ENCODE measurements around the gene SDHAF4.
"Not testable (repeated sequence)": the region's sequence is repeated elsewhere in the genome, so short reads cannot be mapped to it uniquely, and the experiment has no call there.

The SDHAF4 gene

GRCh38 chr6:70566751-70567382 is at the start of gene SDHAF4:
SDHAF4 (plus strand) TSS chr6:70566930; CDS start chr6:70566941, 11 bp downstream.
- DNase-seq: peak; percentile 97

GRCh38 chr6:70518723-70519122 is 48.0 kb upstream of the SDHAF4 start:
- DNase-seq: no peak

DNA sequence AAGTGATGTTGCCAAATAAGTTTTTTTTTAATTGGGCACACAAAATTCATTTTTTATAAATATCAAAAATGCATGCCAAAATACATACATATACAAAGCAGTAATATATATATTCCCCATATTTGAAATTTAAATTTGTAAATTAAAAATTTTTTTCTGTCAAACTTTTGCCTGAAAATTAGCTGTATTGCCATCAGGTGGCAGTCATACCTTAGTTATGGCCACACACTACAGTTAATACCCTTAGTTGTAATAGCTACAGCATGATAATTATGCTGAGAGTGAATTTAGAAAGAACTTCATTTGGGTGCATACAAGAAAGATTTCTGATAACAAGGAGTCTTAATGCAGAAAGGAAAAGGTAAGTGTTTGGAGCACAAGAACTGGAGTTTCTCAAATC is 46.2 kb upstream of the SDHAF4 start:
- DNase-seq: no peak

- no peak for DNase-seq
These were observed 41.9 kb upstream of the SDHAF4 start for GRCh38 chr6:70524721-70525286.

- DNase-seq: no peak
These were observed 39.5 kb upstream of the SDHAF4 start for GRCh38 chr6:70527071-70527737.

GRCh38 chr6:70530023-70530422 is 36.7 kb upstream of the SDHAF4 start:
- no peak for DNase-seq

GRCh38 chr6:70531133-70531532 is 35.6 kb upstream of the SDHAF4 start:
- no peak for DNase-seq

DNA sequence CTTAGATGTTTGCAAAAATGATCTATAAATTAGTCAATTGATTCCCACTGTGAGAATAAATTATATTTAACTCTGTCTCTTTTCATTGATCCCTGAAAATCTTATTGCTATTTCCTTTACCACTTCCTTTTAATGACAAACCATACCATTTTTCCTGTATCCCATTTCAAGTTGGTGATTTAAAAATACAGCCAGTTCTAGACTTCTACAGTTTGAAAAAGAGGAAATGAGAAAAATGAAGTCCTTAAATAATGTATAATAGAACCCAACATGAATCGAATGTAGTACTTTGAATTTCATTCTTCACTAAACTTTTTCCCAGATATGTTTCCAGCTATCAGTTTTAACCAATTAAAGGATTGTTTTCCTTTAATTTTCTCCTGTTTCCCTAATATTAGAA is 29.5 kb upstream of the SDHAF4 start:
- DNase-seq: no peak

GRCh38 chr6:70538376-70538775 is 28.4 kb upstream of the SDHAF4 start:
- DNase-seq: no peak

DNA sequence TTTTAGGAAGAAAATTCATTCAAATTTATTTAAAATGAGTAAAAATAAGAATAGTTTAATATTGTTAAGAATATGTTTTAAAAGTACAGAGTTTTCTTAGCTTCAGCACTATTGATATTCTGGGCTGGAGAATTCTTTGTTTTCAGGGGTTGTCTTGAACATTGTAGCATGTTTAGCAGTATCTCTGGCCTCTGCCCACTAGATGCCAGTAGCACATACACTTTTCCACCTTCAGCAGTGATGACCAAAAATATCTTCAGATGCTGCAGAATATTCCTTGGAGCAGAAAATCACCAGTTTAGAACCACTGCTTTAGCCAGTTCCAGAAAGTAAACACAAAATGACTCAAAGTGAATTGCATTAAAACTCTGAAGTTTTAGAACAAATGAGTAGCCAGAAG is 19.4 kb upstream of the SDHAF4 start:
- DNase-seq: no peak

GRCh38 chr6:70547905-70548304 is 18.8 kb upstream of the SDHAF4 start:
- DNase-seq: no peak

GRCh38 chr6:70549327-70549726 is 17.4 kb upstream of the SDHAF4 start:
- DNase-seq: no peak

DNA sequence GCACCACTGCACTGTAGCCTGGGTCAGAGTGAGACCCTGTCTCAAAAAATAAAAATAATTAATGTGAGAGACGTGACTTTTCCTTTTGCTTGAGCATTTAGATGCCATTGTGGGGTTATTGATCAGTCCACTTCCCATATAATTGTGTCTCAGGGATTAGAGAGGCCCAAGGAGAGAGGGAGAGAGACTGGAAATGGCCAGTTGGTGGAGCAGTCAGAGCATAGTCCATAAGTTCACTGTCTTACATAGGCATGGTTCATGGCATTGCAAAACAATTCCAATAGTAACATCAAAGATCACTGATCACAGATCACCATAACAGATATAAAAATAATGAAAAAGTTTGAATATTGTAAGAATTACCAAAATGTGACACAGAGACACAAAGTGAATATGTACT is 15.2 kb upstream of the SDHAF4 start:
- no peak for DNase-seq

- DNase-seq: not testable (repeated sequence)
These were observed 14.3 kb upstream of the SDHAF4 start for GRCh38 chr6:70552286-70552940.

- no peak for DNase-seq
These were observed 13.8 kb upstream of the SDHAF4 start for GRCh38 chr6:70552974-70553373.

- DNase-seq: no peak
These were observed 8.7 kb upstream of the SDHAF4 start for GRCh38 chr6:70557998-70558397.

- DNase-seq: not testable (repeated sequence)
These were observed 4.3 kb upstream of the SDHAF4 start for GRCh38 chr6:70562401-70562800.

DNA sequence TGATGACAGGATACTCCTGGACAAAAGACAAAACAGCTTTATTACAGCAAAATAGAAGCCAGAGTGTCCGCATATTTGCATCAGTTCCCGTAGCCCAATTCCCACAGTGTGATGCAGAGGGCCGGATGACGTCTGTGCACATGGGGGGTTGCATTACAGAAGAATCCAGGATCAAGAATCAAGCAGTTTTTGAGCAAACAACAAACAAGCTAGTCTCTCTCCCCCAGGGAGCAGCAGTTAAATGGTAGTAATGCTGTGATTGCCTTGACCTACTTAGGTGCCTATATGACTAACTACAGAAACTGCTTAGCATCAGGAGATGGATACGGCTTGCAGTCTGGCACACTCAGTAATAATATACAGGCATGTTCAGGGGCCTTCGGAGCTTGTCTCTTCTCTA is 3.2 kb upstream of the SDHAF4 start:
- no peak for DNase-seq

DNA sequence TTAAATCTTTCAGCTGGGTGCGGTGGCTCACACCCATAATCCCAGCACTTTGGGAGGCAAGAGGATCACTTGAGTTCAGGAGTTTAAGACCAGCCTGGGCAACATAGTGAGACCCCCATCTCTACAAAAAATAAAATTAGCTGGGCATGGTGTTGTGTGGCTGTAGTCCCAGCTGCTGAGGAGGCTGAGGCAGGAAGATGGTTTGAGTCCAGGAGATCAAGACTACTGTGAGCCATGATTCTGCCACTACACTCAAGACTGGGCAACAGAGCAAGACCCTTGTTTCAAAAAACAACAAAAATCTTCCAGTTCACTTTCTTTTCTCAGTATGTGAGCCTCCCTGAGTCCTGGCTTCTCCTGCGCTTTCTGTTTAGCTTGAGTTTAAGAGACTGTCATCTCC is 7.9 kb downstream of the SDHAF4 start:
- no peak for DNase-seq

GRCh38 chr6:70575899-70576495 is 9.3 kb downstream of the SDHAF4 start:
- DNase-seq: no peak

- no peak for DNase-seq
These were observed 19.4 kb downstream of the SDHAF4 start for GRCh38 chr6:70586114-70586513.

DNA sequence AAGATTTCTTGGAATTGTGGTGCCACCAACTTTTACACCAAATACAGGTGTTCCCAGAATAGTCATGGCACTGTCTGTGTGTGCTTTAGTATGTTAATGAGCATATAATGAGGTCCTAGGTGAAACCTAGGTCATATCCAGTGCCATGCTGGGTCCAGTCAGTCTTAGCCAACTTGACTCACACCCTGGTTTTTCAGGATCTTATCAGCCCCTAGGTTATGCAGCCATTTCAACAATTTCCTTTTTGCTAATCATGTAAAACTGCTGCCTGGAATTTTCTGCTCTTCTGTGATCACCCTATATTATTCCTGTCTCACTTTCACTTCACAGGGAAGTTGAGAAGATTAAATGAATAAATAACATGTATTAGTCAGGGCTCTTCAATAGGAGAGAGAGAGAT is 23.7 kb downstream of the SDHAF4 start:
- no peak for DNase-seq

GRCh38 chr6:70592391-70593117 is 25.8 kb downstream of the SDHAF4 start:
- no peak for DNase-seq
